Hepatocyte (in vitro differentiated cells): ENCODE data around the gene GABBR2.

Source experiments
- EZH2 ChIP-seq: fragments of 200-600 bp; sonication (generic); IDR thresholded peaks from 2 replicates; pipeline ENCODE4 v1.6.1; 2016; ENCODE audit warnings: antibody characterized with exemption, mild to moderate bottlenecking, borderline replicate concordance
- TF ChIP-seq, protein P1 (sequence below): fragments of 200-600 bp; sonication (generic); IDR thresholded peaks from 2 replicates; pipeline ENCODE4 v1.5.1; 2016; ENCODE audit warnings: antibody characterized with exemption, mild to moderate bottlenecking; ENCODE audit not compliant: poor library complexity

DNA sequence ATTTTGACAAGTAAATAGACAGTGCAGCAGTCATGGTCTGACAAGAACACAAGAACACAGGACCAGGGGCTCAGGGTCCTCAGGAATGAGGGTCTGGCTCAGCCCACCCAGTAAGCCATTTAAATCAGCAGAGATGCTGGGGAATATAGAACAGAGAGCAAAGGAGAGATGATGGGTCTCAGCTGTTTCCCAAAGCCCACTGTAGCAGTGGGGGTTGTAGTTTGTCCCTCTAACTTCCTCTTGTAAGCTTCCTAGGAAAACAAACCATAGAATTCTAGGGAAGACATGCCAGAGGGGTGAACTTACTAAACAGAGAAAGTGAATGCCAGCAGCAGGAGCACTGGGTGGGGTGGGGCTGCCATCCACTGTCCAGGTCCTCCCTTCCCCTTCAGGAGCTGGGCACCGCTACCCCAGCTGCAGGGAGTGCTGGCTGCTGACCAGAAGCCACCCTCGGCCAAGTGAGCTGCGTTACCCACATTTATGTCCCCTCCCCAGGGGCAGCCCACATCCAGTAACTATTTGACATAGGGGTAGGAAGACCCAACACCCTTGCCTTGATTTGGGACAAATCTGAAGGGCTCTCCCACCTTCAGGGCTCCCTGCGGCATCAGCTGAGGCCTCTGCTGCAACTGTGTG lies 41.6 kb downstream of the GABBR2 start:
- no peak for TF ChIP-seq EZH2
- TF ChIP-seq, protein P1, sequence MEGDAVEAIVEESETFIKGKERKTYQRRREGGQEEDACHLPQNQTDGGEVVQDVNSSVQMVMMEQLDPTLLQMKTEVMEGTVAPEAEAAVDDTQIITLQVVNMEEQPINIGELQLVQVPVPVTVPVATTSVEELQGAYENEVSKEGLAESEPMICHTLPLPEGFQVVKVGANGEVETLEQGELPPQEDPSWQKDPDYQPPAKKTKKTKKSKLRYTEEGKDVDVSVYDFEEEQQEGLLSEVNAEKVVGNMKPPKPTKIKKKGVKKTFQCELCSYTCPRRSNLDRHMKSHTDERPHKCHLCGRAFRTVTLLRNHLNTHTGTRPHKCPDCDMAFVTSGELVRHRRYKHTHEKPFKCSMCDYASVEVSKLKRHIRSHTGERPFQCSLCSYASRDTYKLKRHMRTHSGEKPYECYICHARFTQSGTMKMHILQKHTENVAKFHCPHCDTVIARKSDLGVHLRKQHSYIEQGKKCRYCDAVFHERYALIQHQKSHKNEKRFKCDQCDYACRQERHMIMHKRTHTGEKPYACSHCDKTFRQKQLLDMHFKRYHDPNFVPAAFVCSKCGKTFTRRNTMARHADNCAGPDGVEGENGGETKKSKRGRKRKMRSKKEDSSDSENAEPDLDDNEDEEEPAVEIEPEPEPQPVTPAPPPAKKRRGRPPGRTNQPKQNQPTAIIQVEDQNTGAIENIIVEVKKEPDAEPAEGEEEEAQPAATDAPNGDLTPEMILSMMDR: no peak
